DOHH2 (cell line): Measurements from ENCODE around the gene KPNB1.

Experiments
- EZH2phosphoT487 ChIP-seq: fragments of 200-600 bp; sonication (generic); IDR thresholded peaks from 2 replicates; pipeline ENCODE4 v1.6.1; 2017; ENCODE audit warnings: borderline replicate concordance, mild to moderate bottlenecking, antibody characterized with exemption, low read length, moderate library complexity, mixed read lengths
- TF ChIP-seq, protein P1 (sequence below): fragments of 200-600 bp; sonication (generic); IDR thresholded peaks from one replicate; pipeline ENCODE4 v1.5.1; 2014; ENCODE audit warnings: antibody characterized with exemption, mild to moderate bottlenecking, low read depth, low read length; ENCODE audit not compliant: poor library complexity, severe bottlenecking

GRCh38 chr17:47692137-47692894 lies 42.6 kb downstream of the KPNB1 start:
- TF ChIP-seq, protein P1, sequence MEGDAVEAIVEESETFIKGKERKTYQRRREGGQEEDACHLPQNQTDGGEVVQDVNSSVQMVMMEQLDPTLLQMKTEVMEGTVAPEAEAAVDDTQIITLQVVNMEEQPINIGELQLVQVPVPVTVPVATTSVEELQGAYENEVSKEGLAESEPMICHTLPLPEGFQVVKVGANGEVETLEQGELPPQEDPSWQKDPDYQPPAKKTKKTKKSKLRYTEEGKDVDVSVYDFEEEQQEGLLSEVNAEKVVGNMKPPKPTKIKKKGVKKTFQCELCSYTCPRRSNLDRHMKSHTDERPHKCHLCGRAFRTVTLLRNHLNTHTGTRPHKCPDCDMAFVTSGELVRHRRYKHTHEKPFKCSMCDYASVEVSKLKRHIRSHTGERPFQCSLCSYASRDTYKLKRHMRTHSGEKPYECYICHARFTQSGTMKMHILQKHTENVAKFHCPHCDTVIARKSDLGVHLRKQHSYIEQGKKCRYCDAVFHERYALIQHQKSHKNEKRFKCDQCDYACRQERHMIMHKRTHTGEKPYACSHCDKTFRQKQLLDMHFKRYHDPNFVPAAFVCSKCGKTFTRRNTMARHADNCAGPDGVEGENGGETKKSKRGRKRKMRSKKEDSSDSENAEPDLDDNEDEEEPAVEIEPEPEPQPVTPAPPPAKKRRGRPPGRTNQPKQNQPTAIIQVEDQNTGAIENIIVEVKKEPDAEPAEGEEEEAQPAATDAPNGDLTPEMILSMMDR: no peak
- no peak for TF ChIP-seq EZH2phosphoT487
